Erythroblast (primary cell): ENCODE data around the gene S100A13.

ENCODE experiments used
- DNase-seq, 2 experiments: peaks; one replicate each; lab custom pipeline; 2025; lab: John Stamatoyannopoulos, UW
- GATA1 ChIP-seq: IDR thresholded peaks from 2 replicates; pipeline ENCODE4 v1.6.1; 2011; ENCODE audit warnings: low read depth, mild to moderate bottlenecking, control low read depth, low read length, moderate library complexity
- POLR2A ChIP-seq: IDR thresholded peaks from 2 replicates; pipeline ENCODE4 v1.6.1; 2011; ENCODE audit warnings: mild to moderate bottlenecking, low read length

Gene S100A13

GRCh38 chr1:153569465-153569864 is 57.8 kb downstream of the S100A13 start:
- DNase-seq = no peak
- TF ChIP-seq POLR2A (no peak), GATA1 (no peak)
